MM.1S (cell line): ENCODE results near the gene ERCC6.

Experiments used
- DNase-seq: peaks from one replicate; pipeline ENCODE4 v3.0.0-alpha.2; 2015
- H2AFZ ChIP-seq: fragments of 300-600 bp; sonication (generic); 2 replicates; pipeline ENCODE4 v1.6.0; 2016; ENCODE audit warnings: antibody characterized with exemption, low read length
- H3F3A ChIP-seq: fragments of 300-600 bp; sonication (generic); 2 replicates; pipeline ENCODE4 v1.6.1; 2016; ENCODE audit warnings: mild to moderate bottlenecking, antibody characterized with exemption, low read length, moderate library complexity, mixed read lengths; ENCODE audit not compliant: insufficient read depth
- H3K27ac ChIP-seq: fragments of 300-600 bp; sonication (generic); 2 replicates; pipeline ENCODE4 v1.5.1; 2016; ENCODE audit warnings: mild to moderate bottlenecking, low read length
- H3K27me3 ChIP-seq: fragments of 300-600 bp; sonication (generic); replicated peaks from 2 replicates; pipeline ENCODE4 v1.6.0; 2016; ENCODE audit warnings: low read length; ENCODE audit not compliant: insufficient read depth
- H3K36me3 ChIP-seq: fragments of 300-600 bp; sonication (generic); replicated peaks from 2 replicates; pipeline ENCODE4 v1.6.1; 2016; ENCODE audit warnings: mild to moderate bottlenecking, low read length, mixed read lengths; ENCODE audit not compliant: insufficient read depth
- H3K4me1 ChIP-seq: fragments of 300-600 bp; sonication (generic); 2 replicates; pipeline ENCODE4 v1.6.1; 2016; ENCODE audit warnings: low read length, mixed read lengths
- H3K4me2 ChIP-seq: fragments of 300-600 bp; sonication (generic); 2 replicates; pipeline ENCODE4 v1.6.0; 2016; ENCODE audit warnings: low read depth, low read length
- H3K4me3 ChIP-seq: fragments of 300-600 bp; sonication (generic); 2 replicates; pipeline ENCODE4 v1.5.1; 2016; ENCODE audit warnings: low read length, mixed read lengths
- H3K79me2 ChIP-seq: fragments of 300-600 bp; sonication (generic); 2 replicates; pipeline ENCODE4 v1.6.1; 2016; ENCODE audit warnings: mixed run types, low read length, mixed read lengths
- H3K9ac ChIP-seq: fragments of 300-600 bp; sonication (generic); 2 replicates; pipeline ENCODE4 v1.6.1; 2016; ENCODE audit warnings: low read length, mixed read lengths
- H3K9me2 ChIP-seq: fragments of 300-600 bp; sonication (generic); replicated peaks from 2 replicates; pipeline ENCODE4 v1.6.1; 2016; ENCODE audit warnings: mild to moderate bottlenecking, low read length, mixed read lengths; ENCODE audit not compliant: insufficient read depth
- H3K9me3 ChIP-seq: fragments of 300-600 bp; sonication (generic); replicated peaks from 2 replicates; pipeline ENCODE4 v1.6.1; 2016; ENCODE audit warnings: mild to moderate bottlenecking, low read length, mixed read lengths; ENCODE audit not compliant: insufficient read depth
- H4K20me1 ChIP-seq: fragments of 300-600 bp; sonication (generic); 2 replicates; pipeline ENCODE4 v1.6.1; 2016; ENCODE audit warnings: mild to moderate bottlenecking, low read length, moderate library complexity, mixed read lengths; ENCODE audit not compliant: insufficient read depth
- CTCF ChIP-seq: fragments of 300-600 bp; sonication (generic); IDR thresholded peaks from 2 replicates; pipeline ENCODE4 v1.5.1; 2016; ENCODE audit warnings: antibody characterized with exemption, low read length, mixed read lengths
- EZH2 ChIP-seq: fragments of 300-600 bp; sonication (generic); optimal IDR thresholded peaks from 2 replicates; pipeline ENCODE3; 2017; ENCODE audit warnings: low read depth, mild to moderate bottlenecking, antibody characterized with exemption, low read length, mixed read lengths
- EZH2phosphoT487 ChIP-seq: fragments of 300-600 bp; sonication (generic); IDR thresholded peaks from 2 replicates; pipeline ENCODE4 v1.6.1; 2018; ENCODE audit warnings: antibody characterized with exemption, low read length

ERCC6 gene

GRCh38 chr10:49579621-49580020 is 40.7 kb upstream of the ERCC6 start:
- Histone ChIP-seq H3K27ac (no peak overlapping the region), H3K79me2 (no peaks in the 10 kb centered on the region), H3K36me3 (no peaks in the 10 kb centered on the region), H3K4me2 (no peak overlapping the region), H3K4me1 (no peaks in the 10 kb centered on the region), H4K20me1 (no peaks in the 10 kb centered on the region), H3K9me2 (no peaks in the 10 kb centered on the region), H3K9ac (no peak overlapping the region), H3K9me3 (no peaks in the 10 kb centered on the region), H2AFZ (no peak overlapping the region), H3K27me3 (no peaks in the 10 kb centered on the region), H3F3A (no peaks in the 10 kb centered on the region), H3K4me3 (no peak overlapping the region)
- TF ChIP-seq EZH2 (no peak), CTCF (no peak), EZH2phosphoT487 (no peak)
- DNase-seq = no peak

- Histone ChIP-seq H3K9me3 (no peaks in the 10 kb centered on the region), H3K4me1 (no peaks in the 10 kb centered on the region), H3K79me2 (no peaks in the 10 kb centered on the region), H3K27me3 (no peaks in the 10 kb centered on the region), H3K9ac (no peak overlapping the region), H3K36me3 (no peaks in the 10 kb centered on the region), H2AFZ (no peak overlapping the region), H3F3A (no peaks in the 10 kb centered on the region), H3K9me2 (no peaks in the 10 kb centered on the region), H3K4me3 (no peak overlapping the region), H3K4me2 (no peak overlapping the region), H3K27ac (no peak overlapping the region), H4K20me1 (no peaks in the 10 kb centered on the region)
- no peak for TF ChIP-seq CTCF
- no peak for TF ChIP-seq EZH2
- no peak for TF ChIP-seq EZH2phosphoT487
- no peak for DNase-seq
Observed at GRCh38 chr10:49578392-49578791, 39.5 kb upstream of the ERCC6 start.

GRCh38 chr10:49577182-49577925 is 38.4 kb upstream of the ERCC6 start:
- no peaks in the 10 kb centered on the region for H3K9me3 ChIP-seq
- H3K9ac ChIP-seq = no peak overlapping the region
- no peaks in the 10 kb centered on the region for H3K79me2 ChIP-seq
- H2AFZ ChIP-seq = no peak overlapping the region
- H3F3A ChIP-seq = no peaks in the 10 kb centered on the region
- no peak overlapping the region for H3K4me2 ChIP-seq
- no peak for DNase-seq
- H4K20me1 ChIP-seq = no peaks in the 10 kb centered on the region
- TF ChIP-seq CTCF = no peak
- no peak for TF ChIP-seq EZH2phosphoT487
- TF ChIP-seq EZH2 = no peak
- no peak overlapping the region for H3K4me3 ChIP-seq
- no peaks in the 10 kb centered on the region for H3K27me3 ChIP-seq
- no peaks in the 10 kb centered on the region for H3K4me1 ChIP-seq
- no peaks in the 10 kb centered on the region for H3K36me3 ChIP-seq
- H3K9me2 ChIP-seq = no peaks in the 10 kb centered on the region
- H3K27ac ChIP-seq = no peak overlapping the region
